Endothelial cell of umbilical vein (primary cell): ENCODE data around the gene TSTD1. TPM values are rescaled to one million over a fixed set of nuclear protein-coding genes. Genes with fewer than 3 reads are reported as not detected.
A peak's percentile ranks its signal among the peaks of the same experiment; 100 is the strongest.

ENCODE experiments used
- BruUV-seq: library from RNA; stranded (reverse); fragments of 400-500 nt; replicated peaks from 2 replicates; lab custom pipeline; 2021; lab: Mats Ljungman, UMichigan
- CTCF ChIA-PET: fragments of 300-600, 350-600 bp; sonication (Branson Sonifier 250); formaldehyde crosslinking; loops from one replicate; lab custom pipeline; 2021; ENCODE audit warnings: antibody characterized with exemption, inconsistent platforms; lab: Charles Lee
- POLR2A ChIA-PET: fragments of 300-600, 350-600 bp; sonication (Branson Sonifier 250); formaldehyde crosslinking; loops from one replicate; lab custom pipeline; 2021; ENCODE audit warnings: antibody characterized with exemption, inconsistent platforms; lab: Charles Lee
- DNase-seq: peaks from one replicate; pipeline ENCODE4 v3.0.0-alpha.2; 2011; ENCODE audit warnings: low read depth, low spot score
- FAIRE-seq: peaks from 2 replicates; lab custom pipeline; 2011; peaks lifted over from hg19 to GRCh38; lab: Jason Lieb, UNC
- H2AFZ ChIP-seq: 2 replicates; pipeline ENCODE4 v1.6.0; 2012; ENCODE audit warnings: low read depth, low read length, control low read depth, inconsistent platforms
- H3K27ac ChIP-seq: 2 replicates; pipeline ENCODE4 v1.5.1; 2011; ENCODE audit warnings: low read depth, mild to moderate bottlenecking, control low read depth, low read length, moderate library complexity; ENCODE audit not compliant: insufficient read depth
- H3K27me3 ChIP-seq, 2 experiments: 2 replicates each; pipeline versions ENCODE4 v1.6.0 to v1.6.1; 2011; ENCODE audit warnings: low read length in 2 of 2, mixed read lengths in 1 of 2; ENCODE audit not compliant: control insufficient read depth in 2 of 2, insufficient read depth in 2 of 2
- H3K36me3 ChIP-seq, 2 experiments: 2 replicates in 1 of 2; 3 replicates in 1 of 2; pipeline ENCODE4 v1.5.1; 2011; ENCODE audit warnings: low read length in 2 of 2, mild to moderate bottlenecking in 1 of 2, moderate library complexity in 1 of 2; ENCODE audit not compliant: control insufficient read depth in 2 of 2, insufficient read depth in 2 of 2; ENCODE audit errors: extremely low read depth in 1 of 2
- H3K4me1 ChIP-seq: 3 replicates; pipeline ENCODE4 v1.5.1; 2011; ENCODE audit warnings: mild to moderate bottlenecking, low read length; ENCODE audit not compliant: control insufficient read depth, insufficient read depth; ENCODE audit errors: extremely low read depth
- H3K4me2 ChIP-seq: 2 replicates; pipeline ENCODE4 v1.6.1; 2011; ENCODE audit warnings: low read length, control low read depth, mixed read lengths; ENCODE audit not compliant: insufficient read depth
- H3K4me3 ChIP-seq, 3 experiments: fragments of 200-600 bp in 1 of 3; sonication (generic), shearing (Covaris generic) in 1 of 3; replicated peaks in 1 of 3; 2 replicates each; pipeline ENCODE4 v1.5.1; 2011 to 2016; ENCODE audit warnings: control low read depth in 3 of 3, low read length in 3 of 3, mild to moderate bottlenecking in 2 of 3, inconsistent platforms in 1 of 3, low read depth in 1 of 3, moderate library complexity in 1 of 3; ENCODE audit not compliant: insufficient read depth in 1 of 3
- H3K79me2 ChIP-seq: 2 replicates; pipeline ENCODE4 v1.6.0; 2012; ENCODE audit warnings: low read length, inconsistent platforms; ENCODE audit not compliant: control insufficient read depth, insufficient read depth
- H3K9ac ChIP-seq: replicated peaks from 2 replicates; pipeline ENCODE3; 2011; ENCODE audit warnings: low read length, control low read depth; ENCODE audit not compliant: insufficient read depth; ENCODE audit errors: extremely low read depth
- H3K9me1 ChIP-seq: replicated peaks from 3 replicates; pipeline ENCODE4 v1.6.0; 2011; ENCODE audit warnings: mild to moderate bottlenecking, low read length; ENCODE audit not compliant: control insufficient read depth, insufficient read depth; ENCODE audit errors: extremely low read depth
- H3K9me3 ChIP-seq: replicated peaks from 2 replicates; pipeline ENCODE4 v1.5.1; 2012; ENCODE audit warnings: low read length, inconsistent platforms; ENCODE audit not compliant: control insufficient read depth, insufficient read depth
- H4K20me1 ChIP-seq: replicated peaks from 2 replicates; pipeline ENCODE3; 2011; ENCODE audit warnings: mild to moderate bottlenecking, low read length; ENCODE audit not compliant: control insufficient read depth, insufficient read depth; ENCODE audit errors: extremely low read depth
- CTCF ChIP-seq, 2 donors: IDR thresholded peaks; 1 replicate in 1 of 2; 2 replicates in 1 of 2; pipeline ENCODE4 v1.5.1; 2011; ENCODE audit warnings: low read length in 2 of 2, mild to moderate bottlenecking in 2 of 2, moderate library complexity in 2 of 2, control low read depth in 1 of 2, inconsistent platforms in 1 of 2, low read depth in 1 of 2; ENCODE audit not compliant: insufficient read depth in 1 of 2; ENCODE audit errors: extremely low read depth in 1 of 2
- EZH2 ChIP-seq: IDR thresholded peaks from 2 replicates; pipeline ENCODE4 v1.6.1; 2012; ENCODE audit warnings: borderline replicate concordance, low read depth, mild to moderate bottlenecking, moderate library complexity, low read length, inconsistent platforms; ENCODE audit not compliant: severe bottlenecking
- FOS ChIP-seq: IDR thresholded peaks from 2 replicates; pipeline ENCODE4 v1.6.1; 2011; ENCODE audit warnings: mild to moderate bottlenecking, low read length, moderate library complexity, borderline replicate concordance; ENCODE audit not compliant: insufficient read depth
- GATA2 ChIP-seq: IDR thresholded peaks from 2 replicates; pipeline ENCODE4 v1.7.0; 2011; ENCODE audit warnings: low read depth, mild to moderate bottlenecking, moderate library complexity, mixed read lengths, low read length; ENCODE audit not compliant: insufficient read length, insufficient read depth
- JUN ChIP-seq: IDR thresholded peaks from 2 replicates; pipeline ENCODE4 v1.6.1; 2011; ENCODE audit warnings: borderline replicate concordance, low read depth; ENCODE audit not compliant: insufficient read length, insufficient read depth
- MAX ChIP-seq: IDR thresholded peaks from 2 replicates; pipeline ENCODE4 v1.6.1; 2011; ENCODE audit not compliant: insufficient read depth, insufficient read length
- MYC ChIP-seq: IDR thresholded peaks from one replicate; pipeline ENCODE4 v1.6.1; 2011; ENCODE audit warnings: mild to moderate bottlenecking, low read depth, low read length
- POLR2A ChIP-seq: IDR thresholded peaks from 2 replicates; pipeline ENCODE4 v1.6.1; 2012; ENCODE audit warnings: low read depth, mild to moderate bottlenecking, control low read depth, low read length
- POLR2AphosphoS5 ChIP-seq: IDR thresholded peaks from 2 replicates; pipeline ENCODE4 v1.6.1; 2012; ENCODE audit warnings: low read depth, mild to moderate bottlenecking, control low read depth, low read length, moderate library complexity; ENCODE audit not compliant: insufficient read depth
- dilution Hi-C: fragments of 300-500 bp; cut with MboI; formaldehyde crosslinking; loops from one replicate; pipeline ENCODE4 v1.15.0; 2019; ENCODE audit warnings: low sequenced_read_pairs; ENCODE audit not compliant: extremely low pct_ligation_motif_present
- intact Hi-C: fragments of 100-400 bp; cut with micrococcal nuclease; formaldehyde crosslinking; loops from one replicate; pipeline ENCODE4 v1.10.0; 2022
- polyA plus RNA-seq, 4 experiments: library from polyadenylated mRNA; depleted of rRNA in 3 of 4; stranded (reverse) in 3 of 4; unstranded in 1 of 4; fragments of >200 nt; gene quantifications; 2 replicates each; pipeline versions ENCODE4 v1.2.1 to v1.2.3, GENCODE V29; 2011 to 2012; ENCODE audit warnings: missing spikeins in 1 of 4
- total RNA-seq: library from RNA; stranded (reverse); gene quantifications from 2 replicates; pipeline ENCODE4 v1.2.3, GENCODE V29; 2021

Gene TSTD1
- total and polyA plus RNA-seq, 2 donors (not counting 3 experiments of a cell fraction or from before 2014, with no cell fraction given) = 8.9 to 39.1 TPM

GRCh38 chr1:161033751-161034150 lies 5.0 kb downstream of the TSTD1 start:
- CTCF ChIA-PET = no interaction called here

GRCh38 chr1:161032409-161032808 lies 6.4 kb downstream of the TSTD1 start:
- no peak overlapping the region for H3K4me2 ChIP-seq
- no peak overlapping the region for H3K9ac ChIP-seq
- ChIA-PET POLR2A (no interaction called here), CTCF (interaction anchor here (0.7 to 1.7 kb wide), 3 partner anchors 11 to 35 kb away, joined by 3 to 8 read pairs (median 3); no protein-coding TSS in a partner anchor)
- H3K27ac ChIP-seq = no peak overlapping the region
- intact Hi-C loops (no loop called here), dilution Hi-C loops (no loop called here)
- H3K9me3 ChIP-seq = no peaks in the 10 kb centered on the region
- no peaks in the 10 kb centered on the region for H3K79me2 ChIP-seq
- TF ChIP-seq CTCF (IDR thresholded peaks at IDR 0.05; ENCODE audit: extremely low read depth in 1 of 2, insufficient read depth in 1 of 2, low read depth in 1 of 2, low read length in 2 of 2) (no peak), GATA2 (no peak), EZH2 (no peak), POLR2AphosphoS5 (no peak), JUN (no peak), POLR2A (no peak), MAX (no peak), MYC (no peak), FOS (no peak)
- H3K9me1 ChIP-seq = no peaks in the 10 kb centered on the region
- no peaks in the 10 kb centered on the region for H4K20me1 ChIP-seq
- no peaks in the 10 kb centered on the region for H3K27me3 ChIP-seq
- no peak overlapping the region for H2AFZ ChIP-seq
- DNase-seq (no peak), FAIRE-seq (peak; percentile 26)
- H3K36me3 ChIP-seq = no peaks in the 10 kb centered on the region
- H3K4me1 ChIP-seq = no peaks in the 10 kb centered on the region
- BruUV-seq = no TSS peak
- H3K4me3 ChIP-seq = no peak overlapping the region

More at GRCh38 chr1:161033751-161034150, 5.0 kb downstream of the TSTD1 start:
- no peak overlapping the region for H3K4me2 ChIP-seq
- no peaks in the 10 kb centered on the region for H4K20me1 ChIP-seq
- FAIRE-seq (no peak), DNase-seq (no peak)
- no peaks in the 10 kb centered on the region for H3K27me3 ChIP-seq
- dilution Hi-C loops = no loop called here
- H3K9me3 ChIP-seq = no peaks in the 10 kb centered on the region
- POLR2A ChIA-PET = no interaction called here
- no TSS peak for BruUV-seq
- no peaks in the 10 kb centered on the region for H3K9me1 ChIP-seq
- TF ChIP-seq EZH2 (no peak), GATA2 (no peak)
- intact Hi-C loops = no loop called here
- no peak overlapping the region for H3K9ac ChIP-seq
- no peak overlapping the region for H3K27ac ChIP-seq
- no peaks in the 10 kb centered on the region for H3K79me2 ChIP-seq
- no peak overlapping the region for H2AFZ ChIP-seq
- no peaks in the 10 kb centered on the region for H3K36me3 ChIP-seq
- no peak overlapping the region for H3K4me3 ChIP-seq
- peaks cover 2% of the 10 kb centered on the region for H3K4me1 ChIP-seq
